ENCODE measurements around the gene EIF4E1B.
A peak's percentile ranks its signal among the peaks of the same experiment; 100 is the strongest.

The EIF4E1B gene

DNA sequence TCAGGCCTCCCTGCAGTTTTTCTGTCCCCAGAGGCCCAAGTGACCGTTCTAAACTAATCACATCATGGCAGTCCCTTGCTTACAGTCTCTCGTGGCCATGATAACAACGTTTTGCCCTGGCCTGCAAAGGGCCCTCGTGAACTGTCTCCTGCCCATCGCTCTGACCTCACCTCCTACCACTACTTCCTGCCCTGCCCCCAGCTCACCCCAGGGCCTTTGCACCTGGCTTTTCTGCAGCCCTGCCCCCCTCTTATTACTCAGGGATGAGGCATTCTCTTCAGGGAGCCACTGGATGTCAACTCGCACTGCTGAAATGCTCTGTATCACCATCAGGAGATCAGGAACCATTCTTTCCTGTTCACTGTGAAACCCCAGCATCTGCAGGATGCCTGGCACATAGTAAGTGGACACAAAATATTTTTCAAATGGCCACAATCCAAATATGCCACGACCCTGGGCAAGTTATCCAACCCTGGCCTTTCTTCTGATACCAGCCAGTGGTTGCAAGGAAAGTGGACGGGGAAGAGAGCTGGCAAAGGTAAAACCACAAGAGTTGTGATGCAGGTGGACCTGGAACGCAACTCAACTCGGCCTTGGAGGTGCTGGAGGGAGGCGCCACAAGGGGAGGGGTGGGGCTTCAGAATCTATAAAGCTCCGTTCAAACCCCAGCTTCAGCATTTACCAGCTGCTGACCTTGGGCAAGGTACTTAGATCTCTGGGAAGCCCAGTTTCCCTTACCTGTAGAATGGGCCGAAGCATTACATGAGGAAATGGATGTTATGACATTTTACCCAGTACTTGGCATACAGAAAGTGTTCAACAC lies 1.9 kb upstream of the EIF4E1B start:
- no peak for DNase-seq

DNA sequence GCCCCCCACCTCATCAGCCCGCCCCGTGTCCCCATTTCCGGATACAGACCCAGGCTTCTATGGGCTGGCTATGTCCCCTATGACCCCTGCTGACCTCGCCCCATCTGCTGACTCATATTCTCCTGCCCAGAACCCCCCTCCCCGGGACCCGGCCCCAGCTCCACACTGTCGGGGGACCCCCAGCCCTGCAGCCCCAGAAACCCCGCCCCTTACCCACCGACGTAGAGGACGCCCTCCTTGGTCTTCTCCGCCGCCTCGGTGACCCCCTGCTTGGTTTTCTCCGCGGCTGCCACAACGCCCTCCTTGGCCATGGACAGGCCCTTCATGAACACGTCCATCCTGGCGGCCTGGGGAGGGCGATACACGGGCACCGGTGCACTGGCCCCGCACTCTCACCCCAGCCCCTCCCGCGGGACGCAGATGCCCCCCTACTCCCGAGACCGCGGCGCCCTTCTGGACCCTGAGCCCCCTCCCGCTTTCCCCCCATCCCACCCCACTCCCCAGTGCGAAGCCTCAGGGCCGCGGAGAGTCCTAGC lies 1.1 kb upstream of the EIF4E1B start:
- DNase-seq = no peak

DNA sequence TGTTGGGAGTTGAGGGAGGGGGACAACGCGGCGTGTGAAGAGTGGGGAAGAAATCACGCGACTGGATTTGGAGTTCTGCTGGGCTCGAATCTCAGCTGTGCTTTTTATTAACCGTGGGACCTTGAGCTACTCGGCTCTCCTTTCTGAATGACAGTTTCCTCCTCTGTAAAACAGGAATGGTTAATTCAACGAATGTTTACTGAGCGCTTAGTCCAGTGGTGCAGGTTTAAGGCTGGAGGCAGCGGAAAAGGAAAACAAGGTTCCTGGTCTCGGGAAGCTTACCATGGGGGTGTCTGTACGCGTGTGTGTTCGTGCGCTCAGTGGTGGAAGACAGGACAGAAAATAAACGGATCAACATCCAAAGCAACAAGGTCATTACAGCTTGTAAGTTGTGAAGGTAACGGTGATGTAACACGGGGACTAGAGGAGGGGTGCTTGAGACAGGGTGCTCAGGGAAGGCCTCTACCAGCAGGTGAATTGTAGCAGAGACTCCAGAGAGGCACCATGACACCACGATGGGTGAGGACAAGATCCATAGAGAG lies 277 bp downstream of the EIF4E1B start:
- no peak for DNase-seq

DNA sequence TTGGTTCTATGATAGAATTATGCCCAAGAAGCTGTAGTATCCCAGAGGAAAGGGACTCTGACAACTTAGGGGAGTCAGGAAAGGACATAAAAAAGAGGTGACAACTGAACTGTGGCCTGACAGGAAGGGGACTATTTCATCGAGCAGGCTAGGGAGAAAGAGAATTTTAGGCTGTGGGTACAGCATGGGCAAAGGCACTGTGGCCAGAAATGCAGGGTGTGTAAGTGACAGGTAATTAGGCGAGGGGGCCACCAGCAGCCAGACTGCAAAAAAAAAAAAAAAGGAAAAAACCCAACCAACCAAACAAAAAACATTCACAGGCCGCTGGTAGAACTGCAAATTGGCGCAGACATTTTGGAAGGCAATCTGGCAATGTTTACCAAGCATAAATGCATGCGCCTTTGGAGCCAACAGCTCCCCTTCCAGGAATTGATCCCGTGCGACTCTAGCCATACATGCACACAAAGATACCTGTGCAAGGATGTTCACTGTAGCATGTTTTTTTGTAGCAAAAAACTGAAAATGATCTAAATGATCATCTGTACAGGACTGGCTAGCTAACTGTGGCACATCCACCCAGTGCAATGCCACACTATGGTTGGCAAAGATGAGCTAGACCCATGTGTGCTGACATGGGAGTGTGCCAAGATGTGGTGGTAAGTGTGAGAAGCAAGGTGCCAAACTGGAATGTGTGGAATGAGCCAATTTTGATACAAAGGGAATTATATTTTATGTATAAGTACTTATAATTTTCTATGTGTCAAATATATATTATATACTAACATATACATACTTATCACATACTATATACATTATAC lies 1.1 kb downstream of the EIF4E1B start:
- DNase-seq = peak in 1 of 2 experiments; percentile 56

DNA sequence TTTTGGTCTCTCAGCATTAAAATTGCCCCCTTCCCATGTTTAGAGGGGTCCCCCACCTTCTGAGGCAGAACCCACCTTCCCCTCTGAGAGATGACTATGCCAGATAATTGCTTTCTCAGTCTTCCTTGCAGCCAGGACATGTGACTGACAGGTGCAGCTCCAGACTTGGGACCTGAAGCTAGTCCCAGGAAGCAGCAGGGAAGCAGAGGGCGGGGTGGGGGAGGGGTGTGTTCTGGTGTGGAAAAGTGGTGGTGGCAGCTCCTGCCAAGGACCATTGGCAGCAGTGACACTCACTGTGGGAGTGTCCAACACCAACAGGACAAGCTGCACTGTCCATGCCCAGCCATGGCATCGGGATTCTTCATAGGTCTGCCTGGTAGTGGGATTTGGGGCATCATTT lies 2.3 kb downstream of the EIF4E1B start:
- peak; percentile 37 to 89 for DNase-seq

DNA sequence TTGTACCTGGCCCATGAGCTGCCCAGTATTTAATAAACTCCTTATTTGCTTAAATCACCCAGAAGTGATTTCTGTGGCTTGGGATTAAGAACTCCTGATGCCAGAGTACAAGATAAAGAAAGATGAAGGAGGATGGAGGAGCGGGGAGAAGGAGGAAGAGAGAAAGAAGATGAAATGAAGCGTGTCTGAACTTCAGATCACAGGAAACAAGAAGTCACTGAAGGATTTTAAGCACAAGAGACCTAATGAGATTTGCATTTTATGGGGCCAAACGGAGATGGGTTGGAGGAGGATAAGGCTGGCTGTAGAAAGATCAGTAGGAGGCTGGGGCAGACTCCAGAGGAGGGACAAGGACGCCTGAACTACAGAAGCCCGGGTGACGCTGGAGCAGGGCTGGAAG lies 3.1 kb downstream of the EIF4E1B start:
- no peak for DNase-seq

DNA sequence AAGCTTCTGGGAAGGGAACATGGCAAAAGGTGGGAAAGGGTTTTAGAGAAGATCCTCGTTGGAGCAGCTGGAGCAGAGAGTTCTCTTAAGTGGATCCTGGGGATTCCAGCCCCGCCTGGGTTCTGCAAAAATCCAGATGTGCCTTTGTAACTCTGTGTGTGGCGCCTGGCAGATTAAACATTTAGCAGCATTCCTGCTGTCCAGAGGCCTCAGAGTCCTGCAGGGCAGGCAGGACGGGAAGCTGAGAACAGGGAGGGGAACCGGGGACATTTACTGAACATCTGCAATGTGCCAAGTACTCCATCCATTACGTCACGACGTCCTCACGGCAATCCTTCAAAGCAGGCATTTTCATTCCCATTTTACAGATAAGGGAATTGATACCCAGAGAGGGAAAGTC lies 6.0 kb downstream of the EIF4E1B start:
- no peak for DNase-seq

DNA sequence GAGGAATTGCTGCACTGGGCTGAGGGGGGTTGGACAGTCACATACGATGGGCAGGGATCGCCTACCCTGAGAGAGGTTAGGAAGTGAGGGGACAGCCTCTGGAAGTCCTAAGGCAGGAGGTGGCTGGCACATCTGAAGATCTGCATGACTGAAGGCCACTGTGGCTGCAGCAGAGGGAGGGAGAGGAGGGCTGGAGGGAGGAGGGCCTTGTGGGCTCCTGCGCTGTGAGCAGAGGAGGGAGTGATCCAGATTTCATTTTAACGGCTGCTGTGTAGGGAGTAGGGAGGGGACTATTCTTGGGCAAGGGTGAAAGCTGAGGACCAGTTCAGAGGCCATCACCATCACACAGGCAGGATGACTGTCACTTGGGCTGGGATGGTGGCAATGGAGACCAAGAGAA lies 7.1 kb downstream of the EIF4E1B start:
- DNase-seq = no peak

DNA sequence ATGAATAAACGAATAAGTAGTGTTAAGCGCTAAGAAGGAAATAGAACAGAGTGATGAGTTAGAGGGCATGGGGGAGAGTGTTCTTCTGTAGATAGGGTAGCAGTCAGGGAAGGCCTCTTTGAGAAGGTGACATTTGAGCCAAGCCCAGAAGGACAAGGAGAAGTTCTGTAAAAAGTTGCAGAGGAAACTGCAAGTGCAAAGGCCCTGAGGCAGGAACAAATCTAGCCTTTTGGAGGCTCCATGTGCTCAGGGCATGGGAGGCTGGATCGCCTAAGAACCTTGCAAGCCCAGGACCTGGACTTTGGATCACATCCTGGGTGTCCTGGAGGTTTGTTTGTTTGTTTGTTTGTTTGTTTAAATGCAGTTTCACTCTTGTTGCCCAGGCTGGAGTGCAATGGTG lies 8.0 kb downstream of the EIF4E1B start:
- DNase-seq = no peak

DNA sequence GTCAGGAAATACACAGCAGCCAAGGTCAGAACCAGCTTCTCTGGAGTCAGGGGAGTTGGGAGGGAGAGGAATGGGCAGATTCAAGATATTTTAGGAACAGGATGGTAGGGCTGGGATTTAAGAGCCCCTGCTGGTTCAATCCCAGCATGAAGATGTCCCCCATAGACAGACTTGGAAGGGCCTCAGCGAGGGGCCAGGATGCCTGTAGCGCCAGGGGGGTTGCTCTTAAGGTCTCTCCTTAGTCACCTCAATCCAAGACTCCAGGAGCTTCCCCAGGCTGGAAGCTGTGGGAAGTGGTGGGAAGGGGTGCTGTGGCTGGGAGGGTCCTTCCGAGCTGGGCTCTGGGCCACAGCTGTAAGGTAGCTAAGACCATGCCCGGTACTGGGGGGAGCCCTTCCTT lies 8.7 kb downstream of the EIF4E1B start:
- DNase-seq = no peak

DNA sequence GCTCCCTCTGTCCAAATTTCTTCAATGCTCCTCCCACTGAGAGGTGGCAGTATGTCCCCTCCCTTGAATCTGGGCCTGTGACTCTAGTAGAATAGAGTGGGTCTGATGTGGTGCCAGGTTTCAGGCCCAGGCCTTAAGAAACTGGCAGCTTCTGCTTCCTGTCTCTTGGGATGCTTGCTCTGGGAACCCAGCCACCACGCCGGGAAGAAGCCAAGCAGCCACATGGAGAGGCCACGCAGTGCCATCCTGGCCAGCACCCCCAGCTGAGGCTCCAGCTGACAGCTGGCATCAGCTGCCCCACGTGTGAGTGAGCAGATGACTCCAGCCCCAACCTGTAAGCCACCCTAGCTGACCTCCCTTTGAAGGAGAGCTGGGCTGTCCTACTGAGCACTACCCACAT lies 9.5 kb downstream of the EIF4E1B start:
- DNase-seq = peak; percentile 70 to 92

DNA sequence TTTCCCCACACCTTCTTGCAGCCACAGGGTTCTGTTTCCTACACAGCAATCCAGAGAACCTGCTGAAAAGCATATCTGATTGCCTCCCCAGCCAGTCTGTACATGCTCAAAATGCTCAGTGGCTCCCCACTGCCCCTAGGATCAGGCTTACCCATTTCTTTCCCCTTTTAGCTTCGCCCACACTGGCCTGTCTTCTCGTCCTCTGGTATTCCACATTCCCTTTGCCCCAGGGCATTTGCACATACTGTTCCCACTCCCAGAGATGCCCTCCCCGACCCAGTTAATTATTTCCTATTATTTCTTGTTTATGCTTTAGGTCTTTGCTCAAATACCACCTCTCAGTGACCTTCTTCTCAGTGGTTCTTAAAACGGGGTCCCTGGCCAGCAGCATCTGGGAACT lies 10.1 kb downstream of the EIF4E1B start:
- DNase-seq = no peak

DNA sequence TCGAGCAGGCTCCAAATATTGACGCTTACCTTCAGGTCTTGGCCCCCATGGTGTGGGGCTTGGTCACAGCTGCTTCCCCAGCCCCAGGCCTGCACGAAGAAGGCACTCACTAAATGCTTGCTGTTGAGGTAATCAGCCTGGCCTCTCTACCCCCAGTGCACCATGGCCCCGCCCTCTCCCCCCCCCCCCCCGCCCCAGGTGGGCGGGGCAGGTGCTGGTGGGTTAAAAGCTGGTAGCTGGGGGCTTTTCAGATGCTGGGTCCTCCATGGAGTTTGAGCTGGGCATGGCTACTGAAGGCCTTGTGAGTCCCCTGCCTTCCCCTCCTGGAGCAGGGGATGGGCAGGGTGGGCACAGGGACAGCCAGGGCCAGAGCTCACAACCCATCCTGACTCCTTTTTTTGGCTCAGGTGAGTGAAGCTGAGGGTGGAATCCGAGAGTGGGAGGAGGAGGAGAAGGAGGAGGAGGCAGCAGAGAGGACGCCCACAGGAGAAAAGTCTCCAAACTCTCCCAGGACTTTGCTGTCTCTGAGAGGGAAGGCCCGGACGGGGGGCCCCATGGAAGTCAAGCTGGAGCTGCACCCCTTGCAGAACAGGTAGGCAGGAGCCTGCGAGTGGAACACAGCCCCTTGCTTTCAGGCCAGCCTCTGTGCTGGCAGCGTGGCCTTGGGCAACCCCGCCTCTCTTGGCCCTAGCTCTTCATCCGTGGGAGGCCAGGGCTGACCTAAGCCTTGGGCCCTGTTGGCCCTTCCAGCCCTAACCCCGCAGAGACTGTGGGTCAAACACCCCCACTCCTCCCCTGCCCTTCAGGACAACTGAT lies 12.4 kb downstream of the EIF4E1B start:
- no peak for DNase-seq

DNA sequence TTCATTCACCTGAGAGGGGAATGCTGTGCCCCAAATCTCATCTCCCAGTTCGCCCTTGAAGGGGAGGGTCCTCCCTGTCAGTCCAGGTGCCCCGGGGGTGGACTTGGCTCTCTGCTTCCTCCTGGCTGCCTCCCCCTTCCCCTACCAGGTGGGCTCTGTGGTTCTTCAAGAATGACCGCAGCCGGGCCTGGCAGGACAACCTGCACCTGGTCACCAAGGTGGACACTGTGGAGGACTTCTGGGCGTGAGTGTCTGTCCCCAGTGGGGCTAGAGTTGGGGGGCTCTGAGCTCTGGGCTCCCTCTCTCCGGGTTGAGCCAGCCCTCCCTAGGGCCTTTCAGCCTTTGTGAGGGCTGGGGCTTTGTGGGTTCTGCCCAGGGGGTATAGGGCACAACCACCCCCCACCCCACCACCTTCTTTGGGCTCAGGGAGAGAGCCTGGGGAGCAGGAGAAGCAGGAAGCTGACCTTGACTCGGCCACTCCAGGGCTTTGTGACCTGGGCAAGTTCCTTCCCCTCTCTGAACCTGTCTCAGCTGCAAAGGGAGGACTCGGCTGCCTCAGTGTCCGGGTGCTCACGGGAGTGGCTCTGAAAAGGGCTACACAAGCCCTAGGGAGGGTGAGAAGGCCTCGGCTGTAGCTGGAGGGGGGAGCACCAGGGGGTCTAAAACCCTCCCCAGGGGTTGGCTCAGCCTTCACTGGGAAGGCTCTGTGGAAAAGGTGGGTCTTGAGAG lies 13.2 kb downstream of the EIF4E1B start:
- DNase-seq = no peak

DNA sequence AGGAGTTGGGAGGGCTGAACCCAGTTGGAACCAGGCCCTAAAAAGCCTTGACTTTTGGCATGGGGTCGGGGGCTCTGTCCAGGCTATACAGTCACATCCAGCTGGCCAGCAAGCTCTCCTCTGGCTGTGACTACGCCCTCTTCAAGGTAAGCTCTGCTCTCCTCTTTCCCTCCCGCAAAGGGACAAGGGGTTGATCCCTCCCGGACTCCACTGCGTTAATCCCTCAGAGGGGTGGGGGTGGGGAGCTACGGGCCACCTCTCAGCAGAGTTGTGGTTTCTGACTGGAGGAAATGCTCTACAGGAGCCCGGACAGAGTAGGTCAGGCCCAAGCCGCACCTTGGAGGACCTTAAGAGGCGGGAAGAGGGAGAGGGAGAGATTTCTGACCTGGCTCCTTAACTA lies 13.8 kb downstream of the EIF4E1B start:
- no peak for DNase-seq

DNA sequence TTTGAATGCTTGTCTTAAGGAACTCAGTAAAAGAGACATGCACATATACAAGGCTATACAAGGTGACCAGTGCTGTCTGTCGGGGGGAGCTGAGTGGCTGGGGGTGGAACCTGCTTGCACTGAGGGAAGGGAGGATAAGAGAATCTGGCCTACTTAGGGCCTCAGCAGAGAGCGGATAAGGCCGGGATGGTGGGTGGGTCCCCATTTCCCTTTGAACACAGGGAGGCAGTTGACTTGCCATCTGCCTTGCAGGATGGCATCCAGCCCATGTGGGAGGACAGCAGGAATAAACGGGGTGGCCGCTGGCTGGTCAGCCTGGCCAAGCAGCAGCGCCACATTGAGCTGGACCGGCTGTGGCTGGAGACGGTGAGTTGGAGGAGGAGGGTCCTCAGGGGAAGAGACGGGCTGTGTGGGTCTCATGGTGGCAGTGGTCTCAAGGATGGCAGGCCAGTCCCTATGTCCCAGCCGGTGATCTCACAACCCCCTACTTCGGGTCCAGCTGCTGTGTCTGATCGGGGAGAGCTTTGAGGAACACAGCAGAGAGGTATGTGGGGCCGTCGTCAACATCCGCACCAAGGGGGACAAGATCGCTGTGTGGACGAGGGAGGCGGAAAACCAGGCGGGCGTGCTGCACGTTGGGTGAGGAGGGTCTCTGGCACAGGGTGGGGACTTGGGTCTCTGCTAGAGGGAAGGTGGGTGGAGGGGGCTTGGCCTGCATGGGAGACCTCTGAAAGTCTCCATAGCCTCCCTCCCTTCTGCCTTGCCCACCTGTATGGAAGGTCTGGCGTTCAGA lies 14.6 kb downstream of the EIF4E1B start:
- DNase-seq = no peak

DNA sequence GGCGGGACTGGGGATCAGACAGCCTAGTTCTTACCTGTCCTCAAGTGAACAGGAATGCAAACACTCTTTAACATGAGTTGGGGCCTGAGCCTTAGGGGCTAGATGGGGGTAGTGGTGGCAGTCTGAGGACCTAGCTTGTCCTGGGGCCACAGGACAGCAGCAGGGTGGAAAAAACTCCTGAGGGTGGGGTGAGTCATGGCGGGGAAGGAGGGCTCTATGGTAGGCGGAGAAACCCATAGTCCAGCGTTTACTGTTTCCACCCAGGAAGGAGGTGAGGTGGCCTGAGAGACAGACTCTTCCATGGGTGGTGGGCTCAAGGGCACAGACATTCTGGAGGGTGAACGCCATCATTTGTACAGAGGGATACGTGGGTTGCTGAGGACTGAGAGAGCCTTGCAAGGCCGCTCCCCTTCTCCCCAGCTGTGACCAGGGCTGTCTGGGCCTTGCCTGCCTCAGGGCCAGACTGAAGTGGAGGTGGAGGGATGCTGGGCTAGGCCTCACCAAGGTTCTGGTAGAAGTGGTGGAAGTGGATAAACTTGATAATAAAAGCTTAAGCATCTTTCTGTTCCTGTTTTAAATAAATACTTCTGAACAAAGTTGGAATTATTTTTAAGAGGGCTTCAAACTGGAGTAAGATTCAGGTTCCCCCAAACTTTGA lies 15.7 kb downstream of the EIF4E1B start:
- DNase-seq = no peak

DNA sequence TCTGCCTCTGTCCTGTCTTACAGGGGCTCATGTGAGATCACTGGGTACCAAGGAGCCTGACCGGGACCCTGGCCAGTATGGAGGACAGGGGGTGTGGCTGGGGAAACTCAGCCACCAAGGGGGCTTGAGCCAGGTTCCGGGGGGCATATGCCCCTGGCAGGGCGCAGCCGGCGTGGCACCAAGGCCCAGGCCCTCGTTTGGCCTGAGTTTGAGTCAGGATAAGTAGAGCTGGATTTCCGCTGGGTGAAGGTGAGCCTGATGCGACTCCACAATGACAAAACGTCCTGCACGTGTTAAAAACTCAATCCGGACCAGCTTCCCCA lies 16.2 kb downstream of the EIF4E1B start:
- DNase-seq = no peak

DNA sequence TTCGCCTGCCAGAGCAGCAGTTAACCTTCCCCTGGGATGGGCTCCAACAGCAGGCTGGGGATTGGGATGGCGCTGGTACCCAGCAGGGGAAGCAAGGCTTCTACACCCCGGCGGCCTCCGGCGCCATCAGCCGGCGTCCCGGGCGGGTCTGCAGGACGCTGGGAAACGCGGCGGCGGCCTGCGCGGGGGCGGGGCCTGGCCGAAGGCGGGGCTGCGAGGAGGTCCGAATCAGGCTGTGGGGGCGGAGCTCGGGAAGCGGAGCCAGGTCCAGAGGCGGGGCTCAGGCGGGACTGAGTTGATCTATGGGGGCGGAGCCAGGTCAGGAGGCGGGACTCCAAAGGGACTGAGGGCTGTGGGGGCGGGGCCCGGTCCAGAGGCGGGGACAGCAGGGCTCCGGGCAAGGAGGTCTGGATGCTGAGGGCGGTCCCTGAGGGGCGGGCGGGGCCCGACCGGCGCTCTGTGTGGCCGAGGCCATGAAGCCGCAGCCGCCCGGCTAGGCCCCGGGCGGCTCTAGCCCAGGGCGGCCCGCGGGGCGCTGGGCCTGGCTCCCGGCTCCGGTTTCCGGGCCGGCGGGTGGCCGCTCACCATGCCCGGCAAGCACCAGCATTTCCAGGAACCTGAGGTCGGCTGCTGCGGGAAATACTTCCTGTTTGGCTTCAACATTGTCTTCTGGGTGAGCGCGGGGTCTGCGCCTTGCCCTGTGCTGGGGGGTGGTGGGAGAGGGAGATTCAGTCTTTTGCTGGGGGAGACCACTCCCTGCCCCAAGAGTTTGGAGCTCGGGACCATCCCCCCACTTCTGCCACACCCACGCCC lies 16.8 kb downstream of the EIF4E1B start, which contains the start of gene TSPAN17:
Gene TSPAN17, plus strand, starts transcription at position 455 of the 813 bp plus-strand sequence. Its CDS starts 132 bp downstream, at position 587.
- DNase-seq = peak; percentile 93 to 97
